ENCODE results near the gene S100PBP.
"Not testable (repeated sequence)": the region's sequence is repeated elsewhere in the genome, so short reads cannot be mapped to it uniquely, and the experiment has no call there.

S100PBP gene

GRCh38 chr1:32901823-32902534 lies 84.5 kb downstream of the S100PBP start:
- peak; percentile 0 for DNase-seq

GRCh38 chr1:32902535-32902920 lies 85.1 kb downstream of the S100PBP start:
- DNase-seq = peak; percentile 3

- DNase-seq = no peak
These were observed 86.7 kb downstream of the S100PBP start for GRCh38 chr1:32903991-32904785.

- no peak for DNase-seq
These were observed 87.3 kb downstream of the S100PBP start for GRCh38 chr1:32904797-32905196.

- DNase-seq = not testable (repeated sequence)
These were observed 88.1 kb downstream of the S100PBP start for GRCh38 chr1:32905588-32905987.

- DNase-seq = no peak
These were observed 89.2 kb downstream of the S100PBP start for GRCh38 chr1:32906654-32907053.

GRCh38 chr1:32907435-32907834 lies 90.0 kb downstream of the S100PBP start:
- no peak for DNase-seq

Measured in retina (tissue), 1 donor.